GM20000 (cell line): ENCODE results near the gene TMTC1.

ENCODE experiments used
- DNase-seq: peaks from one replicate; pipeline ENCODE4 v3.0.0; 2012; ENCODE audit warnings: low spot score
- CTCF ChIP-seq: IDR thresholded peaks from 2 replicates; pipeline ENCODE4 v1.5.1; 2012; ENCODE audit warnings: mild to moderate bottlenecking, control low read depth; ENCODE audit errors: extremely low read depth, missing control alignments

Gene TMTC1

GRCh38 chr12:29725587-29726320, 58.0 kb downstream of the TMTC1 start:
- DNase-seq, result no peak
- no peak for TF ChIP-seq CTCF

GRCh38 chr12:29722164-29722563, 61.6 kb downstream of the TMTC1 start:
- no peak for TF ChIP-seq CTCF
- no peak for DNase-seq

GRCh38 chr12:29719381-29719780, 64.4 kb downstream of the TMTC1 start:
- TF ChIP-seq CTCF, result no peak
- no peak for DNase-seq

- TF ChIP-seq CTCF, result no peak
- DNase-seq, result no peak
These were observed 66.1 kb downstream of the TMTC1 start for GRCh38 chr12:29717540-29718100.

GRCh38 chr12:29714966-29715365, 68.8 kb downstream of the TMTC1 start:
- TF ChIP-seq CTCF, result no peak
- no peak for DNase-seq

GRCh38 chr12:29713729-29714128, 70.0 kb downstream of the TMTC1 start:
- no peak for TF ChIP-seq CTCF
- no peak for DNase-seq

GRCh38 chr12:29711381-29711780, 72.4 kb downstream of the TMTC1 start:
- no peak for DNase-seq
- no peak for TF ChIP-seq CTCF
